ENCODE data around the gene MRPL58.
"Not testable (repeated sequence)": the region's sequence is repeated elsewhere in the genome, so short reads cannot be mapped to it uniquely, and the experiment has no call there.

Gene MRPL58

DNA sequence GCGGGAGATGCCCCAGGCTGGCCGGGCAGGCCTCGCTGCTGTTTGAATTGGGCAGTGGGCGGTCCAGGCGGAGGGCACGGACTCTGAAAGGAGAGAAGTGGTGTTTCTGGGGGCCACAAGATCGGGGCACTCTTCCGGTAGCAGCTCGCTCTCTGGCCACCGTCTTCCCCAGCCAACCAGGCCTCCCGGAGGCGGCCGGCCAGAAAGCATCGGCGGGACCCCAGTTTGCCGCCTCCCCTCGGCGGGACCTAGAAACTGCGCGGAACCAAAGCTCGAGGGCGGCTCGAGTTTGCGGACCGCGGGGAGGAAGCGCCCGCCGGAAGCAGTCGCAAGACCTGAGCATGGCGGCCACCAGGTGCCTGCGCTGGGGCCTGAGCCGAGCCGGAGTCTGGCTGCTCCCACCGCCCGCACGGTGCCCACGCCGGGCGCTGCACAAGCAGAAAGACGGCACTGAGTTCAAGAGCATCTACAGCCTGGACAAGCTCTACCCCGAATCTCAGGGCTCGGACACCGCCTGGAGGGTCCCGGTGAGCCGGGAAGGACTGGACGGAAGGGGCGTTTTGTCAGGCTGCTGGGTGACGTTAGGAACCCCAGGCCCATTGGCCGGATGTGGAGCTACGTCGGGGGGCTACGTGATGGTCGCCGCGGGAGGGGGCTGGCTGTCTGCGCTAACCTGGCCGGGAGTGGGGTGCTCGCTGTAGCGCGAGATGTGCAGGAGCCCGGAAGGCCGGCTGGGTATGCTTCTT lies at the start of gene MRPL58:
Gene MRPL58, plus strand, starts transcription at position 325 of the 746 bp plus-strand sequence. Its CDS starts 17 bp downstream, at position 342.
- peak; percentile 90 for DNase-seq (ENCODE audit: low spot score)

DNA sequence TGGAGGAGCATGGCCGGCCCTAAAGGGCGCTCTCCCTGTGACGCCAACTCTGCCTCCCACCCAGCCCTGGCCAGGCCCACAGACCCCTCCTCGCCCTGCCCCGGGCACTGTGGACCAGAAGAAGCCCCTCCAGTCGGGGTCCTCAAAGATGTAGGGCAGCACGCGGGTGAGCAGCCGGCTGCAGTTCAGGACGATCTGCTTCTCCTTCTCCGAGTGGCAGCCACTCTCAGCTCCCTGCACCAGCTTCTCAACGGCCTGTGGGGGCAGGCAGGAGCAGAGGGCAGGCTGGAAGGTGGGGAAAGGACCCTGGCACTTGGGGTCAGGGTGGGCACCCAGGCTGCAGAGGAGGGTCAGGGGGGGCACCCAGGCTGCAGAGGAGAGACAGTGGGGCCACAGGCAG lies 48.8 kb upstream of the MRPL58 start:
- peak; percentile 59 for DNase-seq (ENCODE audit: low spot score)

DNA sequence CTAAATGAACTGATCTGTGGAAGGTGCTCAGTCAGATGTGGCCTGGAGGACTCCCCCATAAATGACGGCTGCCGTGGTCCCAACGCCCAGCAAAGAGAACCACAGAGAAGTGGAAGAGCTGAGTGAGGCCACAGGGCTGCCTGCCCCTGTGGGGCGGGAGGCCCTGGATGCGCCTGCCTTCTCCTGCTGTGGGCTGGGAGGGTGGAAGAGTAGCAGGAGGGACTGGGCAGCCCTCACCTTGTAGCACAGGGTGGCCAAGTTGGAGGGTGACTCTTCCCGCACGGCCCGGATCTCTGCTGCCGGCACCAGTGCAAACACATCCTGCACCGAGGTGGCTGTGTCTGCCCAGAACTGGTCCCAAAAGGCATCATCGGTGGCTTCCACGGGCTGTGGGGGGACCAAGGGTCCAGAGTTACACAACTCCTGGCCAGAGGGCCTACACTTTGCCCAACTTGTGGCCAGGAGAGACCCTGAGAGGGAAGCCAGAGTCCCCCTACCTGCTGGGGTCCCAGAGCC lies 48.2 kb upstream of the MRPL58 start:
- DNase-seq (ENCODE audit: low spot score) = no peak

DNA sequence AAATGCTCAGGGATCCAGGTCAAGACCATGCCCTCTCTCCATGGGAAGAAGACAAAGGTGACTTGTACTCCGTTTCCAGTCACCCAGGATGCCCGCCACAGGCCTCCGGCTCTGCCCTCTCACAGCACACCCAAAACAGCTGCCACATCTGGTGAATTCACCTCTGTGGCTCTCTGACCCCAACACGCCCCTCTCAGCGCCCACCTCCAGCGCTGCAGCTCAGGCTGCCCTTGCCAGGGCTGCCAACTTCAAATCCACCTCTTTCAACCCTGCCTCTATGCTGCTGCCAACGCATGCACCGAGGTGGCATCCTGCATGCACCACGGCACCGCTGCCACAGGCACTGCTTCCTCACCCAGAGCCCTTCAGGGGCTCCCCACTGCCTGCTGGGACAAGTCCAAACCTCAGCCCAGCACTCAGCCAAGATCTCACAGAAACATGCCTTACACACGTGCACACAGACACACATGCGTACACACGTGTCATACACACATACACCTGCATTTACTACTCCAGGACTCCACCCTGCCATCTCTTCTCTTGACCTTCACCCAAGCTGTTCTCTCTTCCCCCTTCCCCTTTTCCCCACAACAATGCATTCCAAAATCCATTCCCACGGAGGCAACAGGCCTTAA lies 47.4 kb upstream of the MRPL58 start:
- no peak for DNase-seq (ENCODE audit: low spot score)

DNA sequence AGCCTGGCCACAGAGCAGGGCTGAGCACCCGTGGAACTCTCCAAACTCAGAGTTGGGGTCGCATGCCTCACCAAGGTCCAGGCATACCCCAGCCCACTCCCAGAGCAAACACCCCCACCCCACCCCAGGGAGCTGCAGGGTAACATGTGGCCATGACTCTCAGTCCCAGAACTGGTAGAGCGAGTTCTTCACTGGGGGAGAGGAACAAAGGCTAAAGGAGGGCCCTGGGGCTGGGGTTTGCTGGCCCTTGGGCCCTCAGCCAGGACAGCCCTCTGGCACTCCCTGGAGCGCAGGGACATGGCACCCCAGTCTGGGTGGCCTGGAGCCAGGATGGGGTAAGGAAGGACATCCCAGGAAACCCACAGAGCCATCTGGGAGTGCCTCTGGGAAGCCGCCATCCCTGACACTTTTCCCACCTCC lies 44.1 kb upstream of the MRPL58 start:
- DNase-seq (ENCODE audit: low spot score) = no peak

DNA sequence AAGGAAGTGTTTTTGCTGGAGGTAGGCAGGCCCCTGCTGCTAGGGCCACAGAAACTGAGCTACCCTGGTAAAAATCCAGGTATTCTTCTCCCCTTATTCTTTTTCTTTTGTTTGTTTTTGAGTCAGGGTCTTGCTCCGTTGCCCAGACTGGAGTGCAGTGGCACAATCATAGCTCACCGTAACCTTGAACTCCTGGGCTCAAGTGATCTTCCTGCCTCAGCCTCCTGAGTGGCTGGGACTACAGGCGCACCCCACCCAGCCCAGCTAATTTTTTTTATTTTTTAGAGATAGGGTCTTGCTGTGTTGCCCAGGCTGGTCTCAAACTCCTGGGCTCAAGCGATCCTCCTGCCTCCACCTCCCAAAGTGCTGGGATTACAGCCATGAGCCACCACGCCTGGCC lies 43.0 kb upstream of the MRPL58 start:
- DNase-seq (ENCODE audit: low spot score) = not testable (repeated sequence)

DNA sequence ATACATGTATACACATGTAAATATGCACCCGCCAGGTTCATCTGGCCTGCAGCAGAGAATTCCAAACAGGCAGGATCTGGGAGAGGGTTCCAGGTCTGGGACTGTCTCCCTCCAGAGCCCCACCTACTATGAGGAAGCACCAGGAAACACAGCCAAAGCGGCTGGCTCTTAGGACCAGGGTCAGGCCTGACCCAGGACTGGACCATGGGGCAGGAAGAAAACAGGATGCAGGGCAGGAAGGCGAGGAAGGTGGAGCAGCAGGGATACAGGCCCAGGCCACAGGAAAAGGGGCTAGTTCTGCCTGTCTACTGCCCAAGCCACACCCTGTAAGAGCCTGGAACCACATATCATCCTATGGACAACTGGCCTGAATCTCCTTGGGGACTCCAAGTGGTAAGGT lies 42.1 kb upstream of the MRPL58 start:
- DNase-seq (ENCODE audit: low spot score) = no peak

DNA sequence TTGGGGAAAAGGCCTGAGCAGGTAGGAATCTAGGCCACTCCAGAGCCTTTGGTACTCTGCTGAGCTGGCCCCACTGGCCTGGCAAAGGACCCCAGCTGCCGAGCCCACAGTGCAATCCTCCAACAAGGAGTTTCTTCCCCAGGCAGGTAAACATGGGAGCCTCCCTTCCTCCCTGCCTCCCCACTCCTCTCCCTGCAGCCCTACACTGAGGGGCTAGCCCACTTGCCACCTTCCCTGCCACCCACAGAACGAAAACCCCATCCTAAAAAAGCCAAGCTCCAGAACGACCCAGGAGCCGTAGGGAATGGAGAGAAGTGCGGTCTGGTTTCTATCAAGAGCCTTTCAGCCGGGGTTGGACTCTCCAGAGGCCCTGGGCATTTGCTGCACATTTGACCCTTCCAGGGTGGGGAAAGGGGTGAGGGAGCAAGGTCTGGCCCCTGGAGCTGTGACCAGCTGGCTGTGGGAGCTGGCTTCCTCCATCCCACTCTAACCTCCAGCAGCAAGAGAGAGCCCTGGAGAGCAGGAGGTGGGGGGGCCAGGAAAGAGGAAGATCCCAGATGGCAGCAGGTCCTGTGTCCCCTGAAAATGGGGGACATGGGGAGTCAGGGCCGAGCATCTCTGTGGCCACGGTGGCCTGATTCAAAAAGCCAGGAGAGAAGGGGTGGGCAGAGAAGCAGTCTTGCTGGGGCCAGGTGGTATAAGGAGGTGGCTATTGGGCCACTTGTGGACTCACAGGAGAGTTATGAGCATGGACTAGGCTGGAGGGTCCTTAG lies 41.2 kb upstream of the MRPL58 start:
- DNase-seq (ENCODE audit: low spot score) = no peak

DNA sequence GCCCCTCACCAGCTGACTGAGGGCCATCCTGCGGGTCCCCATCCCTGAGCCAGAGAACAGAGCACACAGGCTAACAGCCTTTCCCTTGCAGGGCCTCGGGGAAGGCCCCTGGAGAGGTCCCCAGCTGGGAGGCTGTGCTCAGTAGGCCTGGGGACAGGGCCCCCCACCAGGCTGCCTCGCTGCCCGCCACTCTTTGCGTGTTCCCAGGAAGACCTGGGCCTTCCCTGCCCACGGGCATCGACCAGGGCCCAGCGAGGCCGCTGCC lies 40.7 kb upstream of the MRPL58 start:
- DNase-seq (ENCODE audit: low spot score) = peak; percentile 54

DNA sequence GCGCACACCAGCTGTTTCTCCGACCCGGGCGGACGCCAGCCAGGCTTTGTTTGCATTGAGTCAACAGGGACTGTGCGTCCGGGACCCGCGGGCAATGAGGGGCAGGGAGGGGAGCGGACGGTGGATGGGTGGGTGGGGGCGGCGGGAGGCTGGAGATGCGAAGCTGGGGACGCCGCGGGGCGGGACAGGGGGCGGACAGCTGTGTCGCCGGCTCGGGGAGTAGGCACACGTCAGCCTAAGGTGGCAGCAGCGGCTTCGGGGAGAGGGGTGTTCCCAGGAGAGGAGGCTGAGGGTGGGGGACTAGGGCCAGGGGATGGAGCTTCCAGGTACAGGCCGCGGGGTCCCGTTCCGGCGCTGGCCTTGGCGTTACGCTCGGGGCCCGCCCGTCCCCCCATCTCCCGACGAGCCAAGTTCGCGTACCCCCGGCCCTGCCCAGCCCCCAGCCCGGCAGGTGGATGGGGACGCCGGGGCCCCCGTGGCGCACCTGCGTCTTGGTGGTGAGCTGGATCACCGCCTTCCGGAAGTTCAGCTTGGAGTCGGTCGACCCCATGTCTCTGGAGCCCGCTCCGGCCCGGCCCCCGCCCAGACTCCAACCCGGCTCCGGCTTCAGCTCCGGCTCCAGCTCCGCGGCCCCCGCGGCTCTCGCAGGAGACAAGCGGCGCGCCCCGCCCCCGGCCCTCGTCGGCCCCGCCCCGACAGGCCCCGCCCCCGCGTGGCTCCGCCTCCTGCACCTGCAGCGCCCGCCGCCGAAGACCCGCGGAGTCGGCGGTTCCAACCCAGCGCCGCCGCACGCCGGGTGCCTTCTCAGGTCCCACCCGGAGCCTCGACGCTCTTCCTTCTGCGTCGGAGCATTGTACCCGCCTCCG lies 40.1 kb upstream of the MRPL58 start, which contains the start of gene HID1:
Gene HID1, minus strand, starts transcription at position 653 of the 866 bp plus-strand sequence. Its CDS starts 103 bp downstream, at position 550.
- peak; percentile 78 for DNase-seq (ENCODE audit: low spot score)

DNA sequence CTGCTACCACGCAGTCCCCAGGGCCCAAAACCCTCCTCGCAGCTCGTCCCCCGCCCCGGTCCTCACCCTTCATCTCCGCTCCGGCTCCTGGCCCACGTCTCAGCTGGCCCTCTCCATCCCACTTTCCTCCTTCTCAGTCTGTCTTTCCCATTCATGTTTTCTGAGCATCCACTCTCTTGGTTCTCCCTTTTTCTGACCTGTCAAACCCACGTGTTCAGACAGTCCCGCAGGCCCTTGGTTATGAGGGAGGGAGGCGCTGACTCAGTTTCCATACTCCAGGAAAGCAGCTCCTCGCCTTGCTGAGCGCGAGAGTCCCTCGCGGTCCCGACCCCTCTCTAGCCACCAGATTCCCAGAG lies 39.5 kb upstream of the MRPL58 start:
- no peak for DNase-seq (ENCODE audit: low spot score)

DNA sequence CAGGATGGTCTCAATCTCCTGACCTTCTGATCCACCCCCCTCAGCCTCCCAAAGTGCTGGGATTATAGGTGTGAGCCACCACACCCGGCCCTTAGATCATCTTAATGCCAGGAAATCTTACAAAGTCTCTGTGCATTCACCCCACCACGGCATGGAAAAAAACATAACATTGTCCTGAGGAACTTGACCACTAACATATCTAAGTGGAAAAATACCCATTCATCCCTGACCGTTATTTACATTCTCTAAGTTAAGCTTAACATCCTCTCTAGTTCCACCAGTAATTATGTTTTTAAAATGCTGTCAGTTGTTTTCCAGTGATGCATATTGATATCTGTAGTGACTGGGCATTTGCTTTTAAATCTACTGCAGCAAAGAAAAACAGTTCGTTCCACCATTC lies 36.5 kb upstream of the MRPL58 start:
- no peak for DNase-seq (ENCODE audit: low spot score)

DNA sequence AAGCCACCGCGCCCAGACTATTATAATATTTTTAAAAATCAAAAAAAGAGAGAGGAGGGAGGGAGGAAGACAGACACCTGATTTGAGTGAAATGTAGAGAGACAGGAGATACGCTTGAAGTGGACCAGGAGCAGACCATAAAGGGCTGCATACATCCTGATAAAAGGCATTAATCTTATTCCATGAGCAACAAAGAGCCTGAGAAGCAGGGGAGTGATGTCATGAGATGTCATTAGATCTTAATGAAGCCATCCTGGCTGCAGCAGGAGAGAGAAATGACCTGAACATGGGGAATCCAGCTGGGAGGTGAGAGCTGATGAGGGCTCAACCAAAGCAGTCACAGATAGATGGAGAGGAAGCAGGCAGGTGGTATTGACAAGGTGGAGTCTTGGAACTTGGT lies 34.7 kb upstream of the MRPL58 start:
- DNase-seq (ENCODE audit: low spot score) = no peak

DNA sequence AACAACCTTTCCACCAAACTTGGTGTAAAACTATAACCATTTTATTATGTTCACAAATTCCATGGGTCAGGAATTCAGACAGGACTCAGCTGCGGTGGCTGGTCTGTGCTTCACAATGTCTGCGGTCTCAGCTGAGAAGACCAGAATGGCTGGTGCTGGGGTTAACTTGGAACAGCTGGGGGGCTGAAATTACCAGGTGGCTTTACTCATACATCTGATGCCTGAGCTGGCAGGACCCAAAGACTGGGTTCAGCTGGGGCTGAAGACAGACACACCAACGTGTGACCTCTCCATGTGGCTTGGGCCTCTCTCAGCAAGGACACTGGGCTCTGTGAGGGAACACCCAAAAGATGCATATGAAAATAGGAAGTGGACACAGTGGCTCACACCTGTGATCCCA lies 34.2 kb upstream of the MRPL58 start:
- no peak for DNase-seq (ENCODE audit: low spot score)

DNA sequence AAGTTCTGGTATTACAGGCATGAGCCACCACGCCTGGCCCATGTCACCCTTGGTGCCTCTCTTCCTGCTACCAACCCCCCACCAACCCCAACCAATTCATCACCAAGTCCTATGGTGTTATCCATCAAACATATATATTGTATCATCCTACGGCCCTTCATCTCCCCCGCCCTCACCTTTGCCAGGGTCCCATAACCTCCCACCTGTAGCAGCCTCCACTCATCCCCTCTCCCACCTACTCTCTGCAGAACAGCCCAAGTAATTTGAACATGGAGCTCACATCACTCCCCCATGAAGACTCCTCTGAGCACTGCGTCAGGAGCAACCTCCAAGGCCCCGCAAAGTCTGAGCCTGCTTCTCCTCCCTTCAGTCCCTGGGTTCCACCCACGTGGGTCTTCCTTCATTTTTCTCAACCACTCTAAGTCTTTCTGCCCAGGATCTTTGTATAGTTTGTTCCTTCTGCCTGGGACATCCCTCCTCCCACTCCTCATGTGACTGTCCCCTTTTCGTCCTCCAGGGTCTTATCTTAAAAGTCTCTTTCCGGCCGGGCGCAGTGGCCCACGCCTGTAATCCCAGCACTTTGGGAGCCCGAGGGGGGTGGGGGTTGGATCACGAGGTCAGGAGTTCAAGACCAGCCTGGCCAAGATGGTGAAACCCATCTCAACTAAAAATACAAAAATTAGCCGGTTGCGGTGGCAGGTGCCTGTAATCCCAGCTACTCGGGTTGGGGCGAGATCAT lies 32.9 kb upstream of the MRPL58 start:
- no peak for DNase-seq (ENCODE audit: low spot score)

DNA sequence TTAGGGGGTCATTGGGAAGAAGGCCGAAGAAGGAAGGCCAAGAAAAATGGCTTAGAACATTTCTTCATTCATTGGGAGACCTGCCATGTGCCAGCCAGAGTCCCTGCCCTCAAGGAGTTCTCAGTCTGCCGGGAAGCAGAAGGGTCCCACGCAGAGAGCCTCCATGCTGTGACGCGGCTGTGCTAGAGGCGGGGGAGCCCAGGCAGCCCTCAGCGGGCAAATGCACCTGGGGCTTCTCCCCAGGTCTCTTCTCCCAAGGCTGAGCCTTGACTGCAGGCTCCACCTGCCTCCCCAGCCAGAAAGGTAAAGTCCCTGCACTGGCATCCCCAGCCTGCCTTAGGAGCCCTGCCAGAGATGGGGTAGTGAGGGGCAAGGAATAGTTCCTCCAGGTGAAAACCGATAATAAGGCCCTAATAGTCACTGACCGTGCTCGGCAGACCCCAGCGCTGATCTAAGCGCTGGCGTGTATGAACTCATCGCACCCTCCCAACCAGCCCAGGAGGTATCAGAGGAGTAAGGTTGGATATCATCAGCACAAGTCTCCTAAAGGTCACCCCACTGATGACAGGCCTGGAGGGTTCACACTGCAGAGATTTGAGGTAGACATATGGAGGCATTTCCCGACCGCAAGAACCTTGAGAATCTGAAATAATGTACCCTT lies 31.0 kb upstream of the MRPL58 start:
- DNase-seq (ENCODE audit: low spot score) = no peak

DNA sequence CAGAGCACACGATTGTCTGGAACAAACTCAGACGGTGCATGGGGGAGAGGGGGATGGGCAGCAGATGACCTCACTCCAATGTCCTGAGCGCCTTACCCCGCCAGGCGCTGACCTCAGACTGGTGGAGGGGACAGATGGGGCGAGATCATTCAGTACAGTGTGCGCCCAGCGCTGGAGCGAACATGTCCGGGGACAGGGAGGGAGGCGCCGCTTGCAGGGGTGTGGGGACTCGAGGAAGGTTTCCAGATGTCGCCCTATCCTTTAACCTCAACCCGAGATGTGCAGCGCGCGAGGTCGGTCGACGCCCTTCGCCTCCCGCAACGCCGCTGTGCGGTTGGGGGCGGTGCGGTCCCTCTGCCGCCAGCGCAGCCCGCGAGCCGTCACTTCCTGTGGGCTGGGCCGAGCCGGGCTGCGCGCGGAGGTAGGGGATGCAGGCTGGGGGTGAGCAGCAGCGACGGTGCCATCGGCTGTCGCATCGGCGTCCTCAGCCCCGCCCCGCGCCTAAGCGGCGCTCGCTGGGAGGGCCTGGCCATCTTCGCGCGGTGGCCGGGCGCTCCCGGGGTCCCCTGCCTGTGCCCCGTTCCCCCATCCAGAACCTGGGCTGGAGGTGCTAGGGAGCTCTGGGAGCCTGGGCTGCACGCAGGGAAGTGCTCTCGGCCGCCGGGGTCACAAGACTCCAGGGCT lies 30.3 kb upstream of the MRPL58 start:
- DNase-seq (ENCODE audit: low spot score) = peak; percentile 96

DNA sequence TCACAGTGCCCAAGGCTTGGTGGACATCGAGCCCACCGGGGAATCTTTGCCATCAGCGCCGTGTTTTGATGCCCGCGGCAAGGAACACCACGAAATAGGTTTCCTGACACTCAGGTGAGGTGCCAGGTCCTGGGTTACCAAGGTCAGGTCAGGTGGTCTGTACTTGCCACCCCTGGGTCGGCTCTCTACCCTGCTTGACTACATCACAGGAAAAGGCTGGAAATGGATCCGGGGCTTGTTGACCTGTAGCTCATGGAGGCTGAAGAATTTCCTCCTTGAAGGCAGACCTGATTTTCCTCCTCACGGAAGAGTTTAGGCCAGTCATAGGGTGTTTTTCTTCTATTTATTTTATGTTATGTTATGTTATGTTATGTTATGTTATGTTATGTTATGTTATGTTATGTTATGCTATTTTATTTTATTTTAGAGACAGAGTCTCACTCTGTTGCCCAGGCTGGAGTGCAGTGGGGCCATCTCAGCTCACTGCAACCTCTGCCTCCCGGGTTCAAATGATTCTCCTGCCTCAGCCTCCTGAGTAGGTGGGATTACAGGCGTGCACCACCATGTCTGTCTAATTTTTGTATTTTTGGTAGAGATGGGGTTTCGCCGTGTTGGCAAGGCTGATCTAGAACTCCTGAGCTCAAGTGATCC lies 29.7 kb upstream of the MRPL58 start:
- DNase-seq (ENCODE audit: low spot score) = peak; percentile 49

DNA sequence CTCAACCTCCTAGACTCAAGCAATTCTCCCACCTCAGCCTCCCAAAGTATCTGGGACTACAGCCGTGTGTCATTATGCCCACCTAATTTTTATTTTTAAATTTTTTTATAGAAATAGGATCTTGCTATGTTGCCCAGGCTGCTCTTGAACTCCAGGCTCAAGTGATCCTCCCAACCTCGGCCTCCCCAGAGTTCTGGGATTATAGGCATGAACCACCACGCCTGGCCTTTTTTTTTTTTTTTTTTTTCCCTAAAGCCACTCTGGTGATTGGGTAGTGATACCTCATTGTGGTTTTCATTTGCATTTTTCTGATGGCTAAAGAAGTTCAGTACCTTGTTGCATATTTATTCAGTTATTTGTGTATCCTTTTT lies 26.3 kb upstream of the MRPL58 start:
- no peak for DNase-seq (ENCODE audit: low spot score)

DNA sequence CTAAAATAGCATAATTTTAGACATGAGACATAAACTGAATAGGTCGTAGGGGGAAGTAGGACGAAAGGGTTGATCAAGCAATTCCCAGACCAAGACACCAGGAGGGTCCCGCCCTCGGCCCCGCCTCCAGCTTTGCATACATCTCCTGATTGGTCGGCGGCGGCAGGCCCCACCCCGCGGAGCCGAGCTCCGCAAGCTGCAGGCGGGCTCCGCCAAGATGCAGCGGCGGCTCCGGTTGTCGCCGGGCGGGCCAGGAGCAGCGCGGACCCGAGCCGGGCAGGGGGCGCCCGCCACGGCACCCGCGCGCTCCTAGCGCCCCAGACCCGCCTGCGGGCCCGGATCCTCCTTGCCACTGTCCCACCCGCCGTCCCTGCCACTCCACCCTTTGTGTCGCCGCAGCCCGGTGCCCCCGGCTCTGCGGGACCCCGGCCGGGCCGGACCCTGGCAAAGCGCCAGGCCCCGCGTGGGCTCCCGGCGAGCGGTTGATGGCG lies 25.0 kb upstream of the MRPL58 start, which contains the start of gene CDR2L:
Gene CDR2L, plus strand, starts transcription at position 215 of the 491 bp plus-strand sequence. CDS start 412 bp downstream, outside the sequence.
- DNase-seq (ENCODE audit: low spot score) = peak; percentile 97
